Astrocyte (in vitro differentiated cells and primary cell): ENCODE results near the gene AHDC1. TPM values are rescaled to one million over a fixed set of nuclear protein-coding genes. Genes with fewer than 3 reads are reported as not detected.
A peak's percentile ranks its signal among the peaks of the same experiment; 100 is the strongest.

ENCODE experiments used
- DNase-seq: peaks from one replicate; pipeline ENCODE4 v3.0.0-alpha.2; 2010; ENCODE audit warnings: low read depth
- FAIRE-seq: peaks from 2 replicates; lab custom pipeline; 2011; peaks lifted over from hg19 to GRCh38; lab: Jason Lieb, UNC
- H2AFZ ChIP-seq: 2 replicates; pipeline ENCODE4 v1.6.0; 2012; ENCODE audit warnings: low read depth, low read length, inconsistent platforms
- H3K27ac ChIP-seq: 2 replicates; pipeline ENCODE4 v1.5.1; 2011; ENCODE audit warnings: low read depth, low read length, inconsistent platforms
- H3K27me3 ChIP-seq: 2 replicates; pipeline ENCODE4 v1.6.0; 2011; ENCODE audit warnings: low read length, inconsistent platforms; ENCODE audit not compliant: insufficient read depth
- H3K36me3 ChIP-seq: 2 replicates; pipeline ENCODE4 v1.5.1; 2011; ENCODE audit warnings: low read length, inconsistent platforms; ENCODE audit not compliant: insufficient read depth
- H3K4me1 ChIP-seq: 2 replicates; pipeline ENCODE4 v1.5.1; 2011; ENCODE audit warnings: low read length, inconsistent platforms; ENCODE audit not compliant: insufficient read depth
- H3K4me2 ChIP-seq: 2 replicates; pipeline ENCODE4 v1.6.0; 2012; ENCODE audit warnings: low read length, inconsistent platforms
- H3K4me3 ChIP-seq: 2 replicates; pipeline ENCODE4 v1.5.1; 2011; ENCODE audit warnings: low read depth, mild to moderate bottlenecking, low read length, inconsistent platforms; ENCODE audit not compliant: insufficient read depth
- H3K79me2 ChIP-seq: 2 replicates; pipeline ENCODE4 v1.6.0; 2012; ENCODE audit warnings: mild to moderate bottlenecking, low read length, inconsistent platforms; ENCODE audit not compliant: insufficient read depth
- H3K9ac ChIP-seq: 2 replicates; pipeline ENCODE4 v1.6.0; 2012; ENCODE audit warnings: mild to moderate bottlenecking, low read length, inconsistent platforms
- H3K9me3 ChIP-seq: 2 replicates; pipeline ENCODE4 v1.5.1; 2012; ENCODE audit warnings: low read depth, mild to moderate bottlenecking, low read length, inconsistent platforms; ENCODE audit not compliant: insufficient read depth
- H4K20me1 ChIP-seq: 2 replicates; pipeline ENCODE4 v1.6.0; 2012; ENCODE audit warnings: low read length, inconsistent platforms; ENCODE audit not compliant: insufficient read depth
- H3K27ac Mint-ChIP-seq: one replicate; pipeline ENCODE4 v1.8.0; 2021; ENCODE audit warnings: mild to moderate bottlenecking, mixed read lengths; ENCODE audit not compliant: unreplicated experiment
- H3K27me3 Mint-ChIP-seq: one replicate; pipeline ENCODE4 v1.8.0; 2021; ENCODE audit warnings: low read depth, mixed read lengths; ENCODE audit not compliant: unreplicated experiment
- H3K36me3 Mint-ChIP-seq: one replicate; pipeline ENCODE4 v1.8.0; 2021; ENCODE audit warnings: low read depth, mixed read lengths; ENCODE audit not compliant: unreplicated experiment
- H3K4me1 Mint-ChIP-seq: one replicate; pipeline ENCODE4 v1.8.0; 2021; ENCODE audit warnings: low read depth, mixed read lengths; ENCODE audit not compliant: unreplicated experiment
- H3K4me3 Mint-ChIP-seq: one replicate; pipeline ENCODE4 v1.8.0; 2021; ENCODE audit warnings: mild to moderate bottlenecking, moderate library complexity, mixed read lengths; ENCODE audit not compliant: unreplicated experiment
- H3K9me3 Mint-ChIP-seq: one replicate; pipeline ENCODE4 v1.8.0; 2021; ENCODE audit warnings: mild to moderate bottlenecking, mixed read lengths; ENCODE audit not compliant: unreplicated experiment
- CTCF ChIP-seq: IDR thresholded peaks from 2 replicates; pipeline ENCODE4 v1.5.1; 2011; ENCODE audit warnings: low read depth, mild to moderate bottlenecking, inconsistent platforms, low read length, moderate library complexity; ENCODE audit not compliant: insufficient read depth
- EZH2 ChIP-seq: IDR thresholded peaks from 2 replicates; pipeline ENCODE4 v1.6.1; 2012; ENCODE audit warnings: mild to moderate bottlenecking, low read length, inconsistent platforms; ENCODE audit not compliant: insufficient read depth
- total RNA-seq: library from RNA; stranded (reverse); gene quantifications from 2 replicates; pipeline ENCODE4 v1.2.1, GENCODE V29; 2021

AHDC1 gene
- total RNA-seq, 1 donor from 2014 or later, result 75.7 TPM

GRCh38 chr1:27506703-27507102 is 97.2 kb downstream of the AHDC1 start:
- Mint-ChIP-seq H3K36me3 (no peaks in the 10 kb centered on the region), H3K4me1 (peaks cover 19% of the 10 kb centered on the region), H3K27me3 (peaks cover 5% of the 10 kb centered on the region), H3K27ac (no peak overlapping the region), H3K9me3 (no peaks in the 10 kb centered on the region), H3K4me3 (no peak overlapping the region)
- no peak overlapping the region for H2AFZ ChIP-seq
- H3K79me2 ChIP-seq, result no peaks in the 10 kb centered on the region
- no peaks in the 10 kb centered on the region for H4K20me1 ChIP-seq
- H3K9ac ChIP-seq, result no peak overlapping the region
- peaks cover 15% of the 10 kb centered on the region for H3K4me1 ChIP-seq
- H3K36me3 ChIP-seq, result no peaks in the 10 kb centered on the region
- TF ChIP-seq CTCF (no peak), EZH2 (no peak)
- H3K27ac ChIP-seq, result no peak overlapping the region
- H3K4me3 ChIP-seq, result no peak overlapping the region
- no peaks in the 10 kb centered on the region for H3K9me3 ChIP-seq
- no peak overlapping the region for H3K4me2 ChIP-seq
- no peaks in the 10 kb centered on the region for H3K27me3 ChIP-seq
- FAIRE-seq, result no peak
- no peak for DNase-seq

GRCh38 chr1:27505420-27505680 is 98.6 kb downstream of the AHDC1 start:
- Histone ChIP-seq H4K20me1 (no peaks in the 10 kb centered on the region), H3K4me2 (no peak overlapping the region), H2AFZ (peak overlapping the region; percentile 56), H3K9me3 (no peaks in the 10 kb centered on the region), H3K27ac (no peak overlapping the region), H3K79me2 (no peaks in the 10 kb centered on the region), H3K4me3 (no peak overlapping the region), H3K4me1 (peaks cover 15% of the 10 kb centered on the region), H3K9ac (no peak overlapping the region), H3K36me3 (no peaks in the 10 kb centered on the region), H3K27me3 (no peaks in the 10 kb centered on the region)
- Mint-ChIP-seq H3K36me3 (no peaks in the 10 kb centered on the region), H3K4me1 (peaks cover 19% of the 10 kb centered on the region), H3K27ac (no peak overlapping the region), H3K27me3 (peaks cover 5% of the 10 kb centered on the region), H3K4me3 (no peak overlapping the region), H3K9me3 (no peaks in the 10 kb centered on the region)
- no peak for TF ChIP-seq CTCF
- TF ChIP-seq EZH2, result no peak
- FAIRE-seq (no peak), DNase-seq (no peak)

GRCh38 chr1:27504588-27505419 is 99.1 kb downstream of the AHDC1 start:
- no peak for FAIRE-seq
- Mint-ChIP-seq H3K4me3 (no peak overlapping the region), H3K27ac (peak overlapping the region; percentile 77)

More at GRCh38 chr1:27504588-27505419, 99.1 kb downstream of the AHDC1 start:
- Histone ChIP-seq H3K4me3 (no peak overlapping the region), H3K79me2 (no peaks in the 10 kb centered on the region), H3K4me2 (peak overlapping the region; percentile 15), H3K27ac (no peak overlapping the region), H3K9ac (peak overlapping the region; percentile 32), H3K4me1 (peaks cover 15% of the 10 kb centered on the region), H3K9me3 (no peaks in the 10 kb centered on the region), H3K27me3 (no peaks in the 10 kb centered on the region), H3K36me3 (no peaks in the 10 kb centered on the region), H4K20me1 (no peaks in the 10 kb centered on the region), H2AFZ (peak overlapping the region; percentile 56)
- H3K36me3 Mint-ChIP-seq, result no peaks in the 10 kb centered on the region
- peak; percentile 45 for DNase-seq
- H3K9me3 Mint-ChIP-seq, result no peaks in the 10 kb centered on the region
- peaks cover 19% of the 10 kb centered on the region for H3K4me1 Mint-ChIP-seq
- TF ChIP-seq CTCF (no peak), EZH2 (no peak)
- H3K27me3 Mint-ChIP-seq, result peaks cover under 1% of the 10 kb centered on the region
